RPMI7951 (cell line): ENCODE data around the gene KPNA4. TPM values are rescaled to one million over a fixed set of nuclear protein-coding genes. Genes with fewer than 3 reads are reported as not detected.
"Not testable (repeated sequence)": the region's sequence is repeated elsewhere in the genome, so short reads cannot be mapped to it uniquely, and the experiment has no call there.

Source experiments
- DNase-seq: peaks from one replicate; pipeline ENCODE4 v3.0.0-alpha.2; 2012; ENCODE audit warnings: low read depth
- total RNA-seq: library from RNA; depleted of rRNA; stranded (reverse); fragments of >200 nt; shearing (Covaris generic); gene quantifications from 2 replicates; pipeline ENCODE4 v1.2.3, GENCODE V29; 2014

Gene KPNA4
- total RNA-seq, 1 experiment from 2014 or later = 27.8 TPM

DNA sequence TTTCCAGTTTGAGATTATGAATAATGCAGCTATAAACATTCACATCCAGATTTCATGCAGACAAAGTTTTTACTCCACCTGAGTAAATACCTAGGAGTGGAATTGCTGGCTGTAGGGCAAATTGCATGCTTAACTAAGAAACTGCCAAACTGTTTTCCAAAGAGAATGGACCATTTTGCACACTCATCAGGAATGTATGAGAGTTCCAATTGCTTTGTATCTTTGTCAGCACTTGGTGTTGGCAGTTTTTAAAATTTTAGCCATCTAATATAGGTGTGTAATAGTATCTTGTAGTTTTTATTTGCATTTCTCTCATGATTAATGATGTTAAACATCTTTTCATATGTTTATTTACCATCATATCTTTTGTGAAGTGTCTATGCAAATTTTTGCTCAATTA lies 75.2 kb downstream of the KPNA4 start:
- no peak for DNase-seq

DNA sequence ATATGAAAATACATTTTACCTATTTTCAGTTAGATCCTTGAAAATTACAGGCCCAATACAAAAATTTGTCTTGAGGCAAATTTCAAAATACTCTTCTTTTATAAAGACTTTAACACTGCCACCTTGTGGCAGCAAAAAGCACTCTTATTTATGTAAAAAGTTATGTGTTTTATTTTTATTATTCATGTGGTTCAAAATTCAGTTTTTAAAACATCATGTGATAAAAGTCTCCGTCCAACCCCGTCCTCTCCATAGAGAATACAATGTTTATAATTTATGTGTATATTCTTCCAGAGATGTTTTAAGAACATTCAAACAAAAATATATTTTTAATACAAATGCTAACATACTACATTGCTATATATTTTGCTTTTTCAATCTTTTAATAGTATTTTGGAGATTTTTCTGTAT lies 78.9 kb downstream of the KPNA4 start:
- peak; percentile 46 for DNase-seq

GRCh38 chr3:160482796-160483195 lies 82.6 kb downstream of the KPNA4 start:
- no peak for DNase-seq

DNA sequence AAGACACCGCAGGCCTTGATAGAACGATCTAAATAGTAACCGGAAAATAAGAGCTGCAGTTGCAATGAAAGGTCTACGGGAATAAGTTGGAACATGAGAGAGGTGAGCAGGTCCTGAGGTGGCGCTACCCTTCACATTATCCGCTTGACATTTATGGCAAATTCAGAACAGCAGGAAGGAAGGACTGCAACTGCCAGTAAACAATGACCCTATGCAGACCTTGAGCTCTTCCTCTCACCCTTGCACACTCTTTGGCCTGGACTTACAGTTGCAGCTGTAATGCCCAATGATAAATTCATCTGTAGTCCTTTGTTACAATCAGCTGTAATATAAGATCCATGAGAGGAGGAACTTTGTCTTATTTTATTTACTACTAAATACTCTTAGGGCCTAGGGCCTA lies 83.5 kb downstream of the KPNA4 start:
- DNase-seq = no peak

DNA sequence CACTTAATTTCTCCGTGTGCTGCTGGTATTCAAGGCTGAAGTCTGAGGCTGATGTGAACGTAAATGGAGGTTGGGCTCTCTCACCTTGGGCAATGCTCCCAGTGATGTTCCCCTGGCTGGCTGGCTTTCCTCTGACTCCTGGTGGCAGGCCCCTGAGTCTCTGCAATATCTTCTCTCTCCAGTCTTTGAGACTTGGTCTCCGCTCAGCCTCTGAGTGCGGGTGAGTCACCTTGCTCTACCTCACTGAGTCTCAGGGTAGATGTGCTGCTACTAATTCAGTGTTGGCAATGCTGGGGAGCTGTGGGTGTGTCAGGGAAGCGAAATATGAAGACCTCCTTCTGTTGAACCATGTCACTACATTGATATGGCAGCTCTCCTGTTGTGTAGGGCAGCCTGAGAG lies 84.4 kb downstream of the KPNA4 start:
- DNase-seq = no peak

DNA sequence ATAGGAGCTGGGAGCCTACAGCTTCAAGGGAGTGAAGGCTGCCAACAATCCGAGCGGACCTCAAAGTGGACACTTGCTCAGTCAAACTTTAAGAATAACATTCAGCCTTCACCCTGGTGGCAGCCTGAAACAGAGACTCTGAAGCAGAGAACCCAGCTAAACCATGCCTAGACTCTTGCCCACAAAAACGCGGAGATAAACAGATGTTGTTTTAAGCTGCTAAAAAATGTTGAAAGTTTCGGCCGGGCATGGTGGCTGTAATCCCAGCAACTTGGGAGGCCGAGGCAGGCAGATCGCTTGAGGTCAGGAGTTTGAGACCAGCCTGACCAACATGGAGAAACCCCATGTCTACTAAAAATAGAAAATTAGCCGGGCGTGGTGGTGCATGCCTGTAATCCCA lies 86.0 kb downstream of the KPNA4 start:
- DNase-seq = no peak

GRCh38 chr3:160478338-160478737 lies 87.0 kb downstream of the KPNA4 start:
- peak; percentile 19 for DNase-seq

GRCh38 chr3:160477750-160478149 lies 87.6 kb downstream of the KPNA4 start:
- DNase-seq = peak; percentile 14

DNA sequence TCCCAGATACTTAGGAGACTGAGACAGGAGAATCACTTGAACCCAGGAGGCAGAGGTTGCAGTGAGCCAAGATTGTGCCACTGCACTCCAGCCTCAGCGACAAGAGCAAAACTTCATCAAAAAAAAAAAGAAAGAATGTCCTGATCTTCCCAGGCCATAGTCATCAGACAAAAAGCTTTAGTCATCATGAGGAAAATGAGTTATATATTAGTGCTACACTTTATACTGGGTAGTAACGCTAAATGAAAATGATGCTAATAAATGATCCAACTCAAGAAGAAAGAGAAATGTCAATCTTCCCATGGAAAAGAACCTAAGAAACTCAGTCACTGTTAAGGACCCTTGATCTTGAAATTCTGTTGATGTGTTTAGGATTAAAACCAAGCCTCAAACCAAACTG lies 89.5 kb downstream of the KPNA4 start:
- no peak for DNase-seq

GRCh38 chr3:160475153-160475552 lies 90.2 kb downstream of the KPNA4 start:
- no peak for DNase-seq

DNA sequence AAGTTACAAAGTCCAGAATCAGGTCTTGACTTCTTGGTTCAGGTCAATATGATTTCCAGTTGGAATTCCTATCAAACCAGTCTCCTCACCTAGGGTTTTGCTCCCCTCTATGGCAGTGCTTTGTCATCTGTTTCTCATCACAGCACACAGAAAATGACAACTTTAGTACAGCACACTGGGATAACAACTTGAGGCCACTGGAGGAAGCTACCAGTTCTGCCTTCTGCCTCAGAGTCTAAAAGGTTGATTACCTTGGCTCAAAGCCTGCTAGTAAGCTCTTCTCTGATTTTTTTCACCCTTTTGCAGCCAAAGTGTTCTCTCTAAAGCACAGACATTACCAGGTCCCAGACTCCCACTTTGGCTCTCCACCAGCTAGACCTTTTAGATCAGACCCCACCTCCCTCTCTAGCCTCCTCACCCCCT lies 90.9 kb downstream of the KPNA4 start:
- DNase-seq = peak; percentile 50

- DNase-seq = peak; percentile 92
These were observed 91.4 kb downstream of the KPNA4 start for GRCh38 chr3:160473978-160474377.

DNA sequence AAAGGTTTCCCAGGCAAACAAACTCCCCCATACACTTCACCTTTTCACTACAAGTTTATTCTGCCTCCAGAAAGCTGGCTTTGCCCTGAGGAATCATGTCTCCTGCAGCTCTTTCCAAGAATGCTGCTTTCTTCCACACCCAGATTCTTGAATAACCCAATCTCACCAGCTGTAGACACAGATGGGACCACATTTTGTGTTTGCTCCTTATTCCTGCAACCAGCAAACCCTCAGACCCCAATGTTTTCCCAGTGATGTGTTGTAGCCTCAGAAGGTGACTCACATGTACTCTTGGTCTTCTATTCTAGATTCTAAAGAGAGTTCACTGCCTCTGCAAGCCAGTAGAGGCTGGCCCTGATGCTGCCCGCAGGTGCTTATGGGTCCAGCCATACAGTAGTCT lies 92.2 kb downstream of the KPNA4 start:
- peak; percentile 91 for DNase-seq

DNA sequence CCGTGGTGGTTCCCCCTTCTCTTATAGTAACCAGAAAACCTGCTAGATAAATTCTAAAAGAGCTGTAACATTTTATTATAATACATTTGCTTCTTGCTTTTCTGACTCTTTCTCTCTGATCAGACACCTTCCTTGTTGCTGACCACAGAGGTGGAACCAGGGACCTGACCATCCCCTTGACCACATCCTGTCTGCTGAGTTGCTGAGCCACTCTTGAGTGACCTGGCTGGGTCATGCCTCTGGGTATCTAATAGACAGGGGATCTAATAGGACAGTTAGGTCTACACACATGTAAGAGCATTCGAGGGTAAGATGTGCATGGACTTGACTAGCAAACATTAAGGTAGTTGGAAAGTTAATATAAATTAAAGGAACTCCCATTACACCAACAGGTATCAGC lies 93.0 kb downstream of the KPNA4 start:
- peak; percentile 26 for DNase-seq

- no peak for DNase-seq
These were observed 93.5 kb downstream of the KPNA4 start for GRCh38 chr3:160471892-160472291.

GRCh38 chr3:160470181-160470580 lies 95.2 kb downstream of the KPNA4 start:
- no peak for DNase-seq

DNA sequence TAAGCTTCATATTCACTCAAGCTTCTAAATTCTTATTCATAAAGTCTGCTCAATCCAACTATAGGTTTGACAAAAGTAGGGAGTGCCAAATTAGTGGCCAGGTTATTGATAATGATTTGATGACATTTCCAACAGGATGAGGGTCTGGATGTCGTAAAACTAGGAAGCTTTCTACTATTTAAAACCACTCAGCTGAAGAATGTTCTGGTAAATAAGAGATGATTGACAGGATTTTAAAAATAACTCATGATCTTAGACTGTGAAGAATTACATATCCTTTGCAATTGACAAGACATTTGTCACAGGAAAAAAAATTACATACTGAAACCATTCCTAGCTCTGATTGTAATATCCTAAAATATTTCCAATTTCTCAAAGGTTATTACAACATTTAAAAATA lies 100.4 kb downstream of the KPNA4 start:
- DNase-seq = no peak

GRCh38 chr3:160464321-160464720 lies 101.0 kb downstream of the KPNA4 start:
- DNase-seq = no peak

DNA sequence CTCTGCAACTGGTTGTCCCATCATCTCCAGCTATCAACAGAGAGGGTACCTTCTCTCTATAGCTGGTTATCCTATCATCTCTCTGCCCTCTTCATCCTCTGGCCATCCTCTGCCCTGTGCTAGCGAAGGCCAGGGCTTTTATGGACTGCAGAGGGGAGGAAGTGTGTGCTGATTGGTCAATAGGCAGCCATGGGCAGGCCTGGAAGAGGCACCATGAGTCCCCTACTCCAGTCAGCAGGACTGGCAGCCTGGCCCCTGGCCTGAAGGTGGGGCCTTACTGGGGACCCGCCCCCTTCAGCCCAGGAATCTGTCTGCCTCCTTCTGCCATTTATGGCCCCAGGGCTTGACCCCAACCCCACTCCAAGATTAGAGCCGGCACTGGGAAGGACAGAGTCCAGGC lies 105.3 kb downstream of the KPNA4 start:
- no peak for DNase-seq

- no peak for DNase-seq
These were observed 105.9 kb downstream of the KPNA4 start for GRCh38 chr3:160459450-160459970.

DNA sequence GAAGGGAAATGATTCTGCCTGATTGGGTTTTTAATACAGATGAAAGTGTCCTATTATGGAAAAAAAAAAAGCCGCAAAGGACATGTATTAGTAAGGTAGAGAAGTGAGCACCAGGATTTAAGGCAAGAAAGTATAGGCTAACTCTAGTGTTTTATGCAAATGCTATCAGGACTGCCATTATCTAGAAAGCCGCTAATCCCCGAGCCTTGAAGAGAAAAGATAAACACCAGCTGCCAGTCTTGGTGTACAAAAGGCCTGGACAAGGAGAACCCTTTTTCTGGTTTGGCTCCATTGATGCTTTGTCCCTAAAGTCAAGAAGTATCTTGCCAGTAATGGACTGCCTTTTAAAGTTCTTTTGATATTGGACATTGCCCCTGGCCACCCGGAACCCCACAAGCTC lies 107.2 kb downstream of the KPNA4 start:
- no peak for DNase-seq

DNA sequence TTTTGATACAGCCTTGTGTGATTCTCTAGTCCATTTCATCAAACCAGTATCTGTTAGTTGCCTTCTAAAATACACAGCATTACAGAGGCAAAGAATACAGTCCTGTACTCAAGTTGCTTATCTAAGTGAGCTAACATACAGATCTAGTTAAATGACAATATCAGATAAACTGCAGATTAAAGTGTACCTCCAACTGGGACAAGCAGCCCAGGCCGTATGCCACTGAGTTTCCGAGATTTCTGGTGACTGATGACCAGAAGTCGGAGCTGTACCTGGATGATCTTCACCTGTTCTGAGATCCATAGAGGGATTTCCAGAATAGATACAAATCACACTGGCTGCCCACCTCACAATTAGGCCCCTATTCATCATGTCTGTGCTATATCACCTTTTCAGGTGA lies 109.5 kb downstream of the KPNA4 start:
- no peak for DNase-seq

DNA sequence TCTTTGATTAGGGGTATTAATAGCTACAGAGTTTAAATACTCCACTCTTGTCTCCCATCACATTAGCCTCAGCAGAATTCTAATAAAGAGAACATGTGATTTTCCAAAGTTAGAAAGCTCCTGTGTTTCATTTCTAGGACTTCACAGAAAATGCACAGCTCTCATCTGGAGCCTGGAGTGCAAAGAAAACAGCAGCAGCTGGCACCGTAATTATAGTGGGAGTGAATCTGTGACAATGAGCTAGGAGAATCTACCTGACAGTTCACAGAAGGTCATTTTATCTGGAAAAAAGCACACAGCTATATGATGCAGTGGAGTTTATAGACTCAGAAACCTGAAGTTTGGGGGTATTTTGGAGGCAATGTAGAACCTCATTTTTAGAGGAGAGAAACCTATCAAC lies 110.4 kb downstream of the KPNA4 start:
- DNase-seq = no peak

- DNase-seq = not testable (repeated sequence)
These were observed 113.1 kb downstream of the KPNA4 start for GRCh38 chr3:160452251-160452650.

DNA sequence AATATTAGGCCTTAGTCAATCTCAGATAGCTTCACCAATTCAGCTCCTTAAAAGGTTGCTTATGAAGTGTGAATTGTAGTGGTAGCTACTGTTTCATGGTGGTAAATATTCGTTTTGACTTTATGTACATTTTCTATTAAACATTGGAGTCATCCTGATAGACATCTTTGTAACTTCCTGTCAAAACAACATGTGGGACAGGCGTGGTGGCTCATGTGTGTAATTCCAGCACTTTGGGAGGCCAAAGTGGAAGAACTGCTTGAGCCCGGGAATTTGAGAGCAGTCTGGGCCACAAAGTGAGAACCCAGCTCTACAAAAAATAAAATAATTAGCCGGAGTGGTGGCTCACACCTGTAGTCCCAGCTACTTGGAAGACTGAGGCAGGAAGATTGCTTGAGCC lies 113.8 kb downstream of the KPNA4 start:
- DNase-seq = peak; percentile 36
